Osteoblast (primary cell): ENCODE results near the gene ABCC5. TPM values are rescaled to one million over a fixed set of nuclear protein-coding genes. Genes with fewer than 3 reads are reported as not detected.
A peak's percentile ranks its signal among the peaks of the same experiment; 100 is the strongest.
"Not testable (repeated sequence)": the region's sequence is repeated elsewhere in the genome, so short reads cannot be mapped to it uniquely, and the experiment has no call there.

Source experiments
- DNase-seq: peaks from one replicate; pipeline ENCODE4 v3.0.0; 2011; ENCODE audit warnings: low spot score, mixed read lengths; ENCODE audit not compliant: insufficient read length; ENCODE audit errors: missing footprints
- H2AFZ ChIP-seq: 2 replicates; pipeline ENCODE4 v1.6.0; 2011; ENCODE audit warnings: mild to moderate bottlenecking, low read length
- H3K27ac ChIP-seq: 2 replicates; pipeline ENCODE4 v1.5.1; 2011; ENCODE audit warnings: mild to moderate bottlenecking, low read depth, low read length, moderate library complexity
- H3K27me3 ChIP-seq: 2 replicates; pipeline ENCODE4 v1.6.0; 2012; ENCODE audit warnings: mild to moderate bottlenecking, control low read depth, inconsistent platforms, low read length, moderate library complexity; ENCODE audit not compliant: insufficient read depth
- H3K36me3 ChIP-seq: 2 replicates; pipeline ENCODE4 v1.5.1; 2011; ENCODE audit warnings: mild to moderate bottlenecking, low read length, control low read depth, moderate library complexity; ENCODE audit not compliant: insufficient read depth
- H3K4me1 ChIP-seq: 2 replicates; pipeline ENCODE4 v1.5.1; 2011; ENCODE audit warnings: mild to moderate bottlenecking, low read length, control low read depth, moderate library complexity; ENCODE audit not compliant: insufficient read depth
- H3K4me2 ChIP-seq: 2 replicates; pipeline ENCODE4 v1.6.0; 2011; ENCODE audit warnings: mild to moderate bottlenecking, low read length; ENCODE audit not compliant: insufficient read depth
- H3K4me3 ChIP-seq: fragments of 200-600 bp; sonication (generic); 3 replicates; pipeline ENCODE4 v1.5.1; 2012; ENCODE audit warnings: mild to moderate bottlenecking, low read length, inconsistent platforms; ENCODE audit not compliant: insufficient read depth
- H3K79me2 ChIP-seq: 2 replicates; pipeline ENCODE4 v1.6.0; 2012; ENCODE audit warnings: mild to moderate bottlenecking, low read length, control low read depth, inconsistent platforms; ENCODE audit not compliant: insufficient read depth
- H3K9me3 ChIP-seq: 2 replicates; pipeline ENCODE4 v1.5.1; 2011; ENCODE audit warnings: low read depth, low read length, control low read depth
- H4K20me1 ChIP-seq: 2 replicates; pipeline ENCODE4 v1.6.0; 2012; ENCODE audit warnings: mild to moderate bottlenecking, low read length, control low read depth; ENCODE audit not compliant: insufficient read depth
- CTCF ChIP-seq: IDR thresholded peaks from 2 replicates; pipeline ENCODE4 v1.5.1; 2011; ENCODE audit warnings: mild to moderate bottlenecking, low read depth, low read length, moderate library complexity; ENCODE audit errors: extremely low read depth
- total RNA-seq: library from RNA; depleted of rRNA; stranded (reverse); fragments of >200 nt; gene quantifications from 2 replicates; pipeline ENCODE4 v1.2.3, GENCODE V29; 2012

Gene ABCC5
- total RNA-seq, 1 donor, result 19.2 TPM

- no peak for DNase-seq
- Histone ChIP-seq H3K4me1 (peaks cover 7% of the 10 kb centered on the region), H3K36me3 (peaks cover 4% of the 10 kb centered on the region), H3K9me3 (no peaks in the 10 kb centered on the region), H3K4me2 (no peak overlapping the region), H3K27me3 (no peaks in the 10 kb centered on the region), H3K4me3 (no peak overlapping the region), H4K20me1 (peaks cover 4% of the 10 kb centered on the region), H3K79me2 (peaks cover 15% of the 10 kb centered on the region), H3K27ac (no peak overlapping the region), H2AFZ (no peak overlapping the region)
- no peak for TF ChIP-seq CTCF
These were observed 6.3 kb downstream of the ABCC5 start for GRCh38 chr3:184011230-184011876.

- DNase-seq, result no peak
- Histone ChIP-seq H3K9me3 (no peaks in the 10 kb centered on the region), H3K4me2 (no peak overlapping the region), H3K79me2 (no peaks in the 10 kb centered on the region), H2AFZ (no peak overlapping the region), H3K4me3 (no peak overlapping the region), H4K20me1 (peaks cover 2% of the 10 kb centered on the region), H3K27me3 (no peaks in the 10 kb centered on the region), H3K36me3 (no peaks in the 10 kb centered on the region), H3K4me1 (peaks cover 21% of the 10 kb centered on the region), H3K27ac (no peak overlapping the region)
- TF ChIP-seq CTCF, result no peak
These were observed 9.5 kb downstream of the ABCC5 start for GRCh38 chr3:184008161-184008560.

GRCh38 chr3:184007143-184007813 is 10.4 kb downstream of the ABCC5 start:
- H4K20me1 ChIP-seq, H3K4me3 ChIP-seq, H3K27ac ChIP-seq, H3K9me3 ChIP-seq, H3K27me3 ChIP-seq, H2AFZ ChIP-seq, H3K36me3 ChIP-seq, DNase-seq, H3K79me2 ChIP-seq, H3K4me2 ChIP-seq: not testable (repeated sequence)
- peaks cover 24% of the 10 kb centered on the region for H3K4me1 ChIP-seq

GRCh38 chr3:184005941-184006507 is 11.7 kb downstream of the ABCC5 start:
- TF ChIP-seq CTCF, result no peak
- Histone ChIP-seq H4K20me1 (peaks cover 4% of the 10 kb centered on the region), H3K79me2 (peaks cover 12% of the 10 kb centered on the region), H3K4me2 (no peak overlapping the region), H2AFZ (peak overlapping the region; percentile 23), H3K27me3 (no peaks in the 10 kb centered on the region), H3K4me3 (no peak overlapping the region), H3K27ac (no peak overlapping the region), H3K36me3 (no peaks in the 10 kb centered on the region), H3K9me3 (no peaks in the 10 kb centered on the region), H3K4me1 (peaks cover 24% of the 10 kb centered on the region)
- peak; percentile 25 for DNase-seq
